ENCODE results near the gene DNAH17. TPM values are rescaled to one million over a fixed set of nuclear protein-coding genes. Genes with fewer than 3 reads are reported as not detected.
A peak's percentile ranks its signal among the peaks of the same experiment; 100 is the strongest.

Gene DNAH17
- total RNA-seq, 1 experiment from 2014 or later = 0.23 TPM

GRCh38 chr17:78414178-78415162 lies 162.7 kb downstream of the DNAH17 start:
- H3K9me3 Mint-ChIP-seq (ENCODE audit: unreplicated experiment) = no peaks in the 10 kb centered on the region
- Histone ChIP-seq H3K36me3 (ENCODE audit: control insufficient read depth, insufficient read depth, low read length) (peaks cover 7% of the 10 kb centered on the region), H3K27me3 (replicated peaks; ENCODE audit: control insufficient read depth, insufficient read depth, low read length) (no peaks in the 10 kb centered on the region), H3K4me1 (peaks cover 38% of the 10 kb centered on the region), H3K4me3 (ENCODE audit: low read depth, low read length) (no peak overlapping the region), H3K9me3 (no peaks in the 10 kb centered on the region)
- H3K4me3 Mint-ChIP-seq (ENCODE audit: unreplicated experiment) = no peak overlapping the region
- intact Hi-C loops (cut with micrococcal nuclease; ENCODE audit: unreplicated experiment) = no loop called here
- no peak overlapping the region for H3K27ac Mint-ChIP-seq (ENCODE audit: unreplicated experiment)
- H3K4me1 Mint-ChIP-seq (ENCODE audit: low read depth, unreplicated experiment) = peaks cover 25% of the 10 kb centered on the region
- CTCF ChIA-PET = no interaction called here
- BruUV-seq (replicated peaks) = no TSS peak
- H3K36me3 Mint-ChIP-seq (ENCODE audit: insufficient read depth, unreplicated experiment) = peaks cover 81% of the 10 kb centered on the region
- no peaks in the 10 kb centered on the region for H3K27me3 Mint-ChIP-seq (ENCODE audit: insufficient read depth, unreplicated experiment)
- no peak for DNase-seq
- no peak for TF ChIP-seq CTCF (IDR thresholded peaks at IDR 0.05; ENCODE audit: insufficient read depth in 1 of 2, low read depth in 1 of 2, low read length in 1 of 2, severe bottlenecking in 1 of 2, unreplicated experiment in 1 of 2)
- POLR2A ChIA-PET = no interaction called here

GRCh38 chr17:78412403-78412802 lies 164.8 kb downstream of the DNAH17 start:
- CTCF ChIA-PET = interaction anchor here (0.6 to 2.9 kb wide), 6 partner anchors 9 to 226 kb away, joined by 3 to 19 read pairs (median 4); partner anchors contain the start of gene TK1
- H3K4me3 Mint-ChIP-seq (ENCODE audit: unreplicated experiment) = no peak overlapping the region

More at GRCh38 chr17:78412403-78412802, 164.8 kb downstream of the DNAH17 start:
- POLR2A ChIA-PET = no interaction called here
- intact Hi-C loops (cut with micrococcal nuclease; ENCODE audit: unreplicated experiment) = no loop called here
- peak in 1 of 2 experiments; percentile 44 for DNase-seq
- Histone ChIP-seq H3K4me3 (ENCODE audit: low read depth, low read length) (no peak overlapping the region), H3K9me3 (no peaks in the 10 kb centered on the region), H3K27me3 (replicated peaks; ENCODE audit: control insufficient read depth, insufficient read depth, low read length) (no peaks in the 10 kb centered on the region), H3K36me3 (ENCODE audit: control insufficient read depth, insufficient read depth, low read length) (peaks cover 6% of the 10 kb centered on the region), H3K4me1 (peaks cover 48% of the 10 kb centered on the region)
- peak; percentile 30 to 57 for TF ChIP-seq CTCF (IDR thresholded peaks at IDR 0.05; ENCODE audit: insufficient read depth in 1 of 2, low read depth in 1 of 2, low read length in 1 of 2, severe bottlenecking in 1 of 2, unreplicated experiment in 1 of 2)
- Mint-ChIP-seq H3K27ac (ENCODE audit: unreplicated experiment) (no peak overlapping the region), H3K36me3 (ENCODE audit: insufficient read depth, unreplicated experiment) (peaks cover 83% of the 10 kb centered on the region), H3K4me1 (ENCODE audit: low read depth, unreplicated experiment) (peaks cover 39% of the 10 kb centered on the region), H3K27me3 (ENCODE audit: insufficient read depth, unreplicated experiment) (no peaks in the 10 kb centered on the region), H3K9me3 (ENCODE audit: unreplicated experiment) (no peaks in the 10 kb centered on the region)
- no TSS peak for BruUV-seq (replicated peaks)
